Vagina (tissue), 2 donors: ENCODE results near the gene TPP2. TPM values are rescaled to one million over a fixed set of nuclear protein-coding genes. Genes with fewer than 3 reads are reported as not detected.

Source experiments
- DNase-seq, 2 donors: peaks; one replicate each; pipeline ENCODE4 v3.0.0-alpha.2; 2017; ENCODE audit errors: extremely low spot score in 2 of 2
- H3K27ac ChIP-seq: fragments of 200-600 bp; sonication (generic); one replicate; pipeline ENCODE4 v1.5.1; 2019
- H3K27me3 ChIP-seq: fragments of 200-600 bp; sonication (generic); one replicate; pipeline ENCODE4 v1.5.1; 2019
- H3K36me3 ChIP-seq, 2 donors: fragments of 200-600 bp; sonication (generic); one replicate each; pipeline ENCODE4 v1.5.1; 2017 to 2019
- H3K4me1 ChIP-seq: fragments of 200-600 bp; sonication (generic); one replicate; pipeline ENCODE4 v1.5.1; 2019
- H3K4me3 ChIP-seq, 2 donors: fragments of 200-600 bp; sonication (generic); 1 replicate in 1 of 2; 2 replicates in 1 of 2; pipeline ENCODE4 v1.5.1; 2016 to 2019
- H3K9me3 ChIP-seq: fragments of 200-600 bp; sonication (generic); one replicate; pipeline ENCODE4 v1.5.1; 2019
- POLR2A ChIP-seq, 2 donors: fragments of 450-650 bp; IDR thresholded peaks; one replicate each; pipeline ENCODE4 v1.6.1; 2017; ENCODE audit warnings: antibody characterized with exemption in 2 of 2, mild to moderate bottlenecking in 2 of 2, moderate library complexity in 2 of 2
- POLR2AphosphoS5 ChIP-seq, 2 donors: sonication (generic); formaldehyde crosslinking; IDR thresholded peaks; one replicate each; pipeline ENCODE4 v1.9.0; 2017; ENCODE audit warnings: antibody characterized with exemption in 2 of 2, mild to moderate bottlenecking in 2 of 2, low read depth in 1 of 2; ENCODE audit not compliant: insufficient read depth in 1 of 2
- intact Hi-C: fragments of 100-400 bp; cut with DNase I; formaldehyde crosslinking; loops from one replicate; pipeline ENCODE4 v1.15.1; 2023
- total RNA-seq: library from RNA; depleted of rRNA; stranded (reverse); fragments of >200 nt; gene quantifications from one replicate; pipeline ENCODE4 v1.2.3, GENCODE V29; 2016
- TF ChIP-seq, protein P1 (sequence below), 3 experiments: fragments of 450-650 bp in 2 of 3; fragments of 200-600 bp in 1 of 3; sonication (generic) in 1 of 3; IDR thresholded peaks; one replicate each; pipeline ENCODE4 v1.5.1; 2017 to 2019; ENCODE audit warnings: antibody characterized with exemption in 3 of 3, mild to moderate bottlenecking in 2 of 3, moderate library complexity in 2 of 3

The TPP2 gene
- 40.0 TPM for total RNA-seq

DNA sequence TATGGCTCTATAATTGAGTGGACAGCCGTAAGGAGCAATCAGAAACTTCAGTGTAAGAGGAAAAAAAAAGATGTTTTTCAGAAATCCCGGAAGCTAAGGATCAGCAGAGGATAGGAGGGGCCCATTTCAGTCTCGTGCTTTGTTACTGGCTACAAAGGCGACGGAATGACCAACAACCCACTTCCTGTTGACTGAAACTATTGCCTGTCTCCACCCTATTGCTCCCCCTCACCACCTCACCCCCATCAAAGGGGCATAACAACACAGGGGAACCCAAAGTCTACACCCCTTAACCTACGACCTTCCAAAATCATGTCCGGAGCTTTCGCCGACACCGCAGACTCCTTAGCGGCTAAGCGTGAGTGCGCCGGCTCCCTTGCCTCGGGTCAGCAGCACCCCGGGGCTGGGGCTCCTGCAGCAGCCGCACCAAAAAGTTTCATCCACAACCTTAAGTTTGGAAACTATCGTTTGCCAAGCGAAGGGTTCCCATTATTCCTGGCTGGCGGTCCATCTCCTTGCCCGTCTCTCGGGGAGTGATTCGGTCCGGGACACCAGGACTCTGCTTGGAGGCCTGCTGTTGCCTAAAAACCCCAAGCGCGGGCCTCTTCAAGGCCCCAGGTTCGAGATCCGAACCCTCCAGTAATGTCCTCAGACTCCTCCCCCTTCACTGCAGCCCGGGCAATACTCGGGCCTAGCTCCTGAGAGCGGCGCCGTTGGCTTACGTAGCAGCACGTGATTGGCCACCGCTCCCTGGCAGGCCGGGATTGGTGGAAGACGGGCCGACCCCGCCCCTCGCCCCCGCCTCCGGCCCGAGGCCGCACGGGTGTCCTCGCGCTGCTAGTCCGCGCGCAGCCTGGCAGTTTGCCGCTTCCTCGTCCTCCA, at the start of gene TPP2:
Gene TPP2, plus strand, starts transcription at position 840 of the 882 bp plus-strand sequence. CDS start 53 bp downstream, outside the sequence.
- TF ChIP-seq POLR2AphosphoS5 (IDR thresholded peaks at IDR 0.05; ENCODE audit: insufficient read depth in 1 of 2, low read depth in 1 of 2) (peak; percentile 82 to 97), POLR2A (IDR thresholded peaks at IDR 0.05) (peak in 1 of 2 donors; percentile 63)
- TF ChIP-seq, protein P1, sequence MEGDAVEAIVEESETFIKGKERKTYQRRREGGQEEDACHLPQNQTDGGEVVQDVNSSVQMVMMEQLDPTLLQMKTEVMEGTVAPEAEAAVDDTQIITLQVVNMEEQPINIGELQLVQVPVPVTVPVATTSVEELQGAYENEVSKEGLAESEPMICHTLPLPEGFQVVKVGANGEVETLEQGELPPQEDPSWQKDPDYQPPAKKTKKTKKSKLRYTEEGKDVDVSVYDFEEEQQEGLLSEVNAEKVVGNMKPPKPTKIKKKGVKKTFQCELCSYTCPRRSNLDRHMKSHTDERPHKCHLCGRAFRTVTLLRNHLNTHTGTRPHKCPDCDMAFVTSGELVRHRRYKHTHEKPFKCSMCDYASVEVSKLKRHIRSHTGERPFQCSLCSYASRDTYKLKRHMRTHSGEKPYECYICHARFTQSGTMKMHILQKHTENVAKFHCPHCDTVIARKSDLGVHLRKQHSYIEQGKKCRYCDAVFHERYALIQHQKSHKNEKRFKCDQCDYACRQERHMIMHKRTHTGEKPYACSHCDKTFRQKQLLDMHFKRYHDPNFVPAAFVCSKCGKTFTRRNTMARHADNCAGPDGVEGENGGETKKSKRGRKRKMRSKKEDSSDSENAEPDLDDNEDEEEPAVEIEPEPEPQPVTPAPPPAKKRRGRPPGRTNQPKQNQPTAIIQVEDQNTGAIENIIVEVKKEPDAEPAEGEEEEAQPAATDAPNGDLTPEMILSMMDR (IDR thresholded peaks at IDR 0.05): no peak
- H3K4me1 ChIP-seq: peaks cover 51% of the 10 kb centered on the region

DNA sequence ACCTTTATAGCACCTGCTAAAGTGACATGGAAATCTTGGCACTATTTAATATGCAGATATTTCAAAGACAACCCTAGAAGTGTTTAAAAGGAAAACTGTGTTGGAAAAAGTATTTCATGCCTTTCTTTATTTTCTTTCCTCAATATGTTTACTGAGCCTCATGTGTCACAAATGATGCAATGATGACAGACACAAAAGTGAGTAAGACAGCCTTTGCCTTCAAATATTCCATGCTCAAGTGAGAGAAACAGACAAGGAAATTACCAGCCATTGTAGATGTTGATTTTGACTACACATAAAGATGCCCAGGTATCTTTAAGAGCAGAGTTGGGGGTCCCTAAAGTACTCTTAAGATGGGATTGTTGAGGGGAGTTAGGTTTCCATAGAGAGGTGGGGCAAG, 48.0 kb upstream of the TPP2 start:
- H3K4me1 ChIP-seq: no peaks in the 10 kb centered on the region
- no peak overlapping the region for H3K4me3 ChIP-seq
- intact Hi-C loops: no loop called here
- DNase-seq: no peak
- no peaks in the 10 kb centered on the region for H3K9me3 ChIP-seq
- TF ChIP-seq, protein P1 (IDR thresholded peaks at IDR 0.05): no peak
- TF ChIP-seq POLR2AphosphoS5 (IDR thresholded peaks at IDR 0.05; ENCODE audit: insufficient read depth in 1 of 2, low read depth in 1 of 2): no peak
- no peak for TF ChIP-seq POLR2A (IDR thresholded peaks at IDR 0.05)
- H3K36me3 ChIP-seq: no peaks in the 10 kb centered on the region
- no peak overlapping the region for H3K27ac ChIP-seq
- H3K27me3 ChIP-seq: no peaks in the 10 kb centered on the region

More for the DNA sequence above, at the start of gene TPP2:
- Histone ChIP-seq H3K9me3 (no peaks in the 10 kb centered on the region), H3K27me3 (no peaks in the 10 kb centered on the region), H3K27ac (peak within 1 kb of the TSS; percentile 96), H3K36me3 (no peaks in the 10 kb centered on the region), H3K4me3 (peak within 1 kb of the TSS; percentile 95 to 96)
- intact Hi-C loops: loop anchor here (2.0 kb wide), 1 partner anchor 248 kb away; no protein-coding TSS in a partner anchor
- DNase-seq: peak; percentile 98 to 99

DNA sequence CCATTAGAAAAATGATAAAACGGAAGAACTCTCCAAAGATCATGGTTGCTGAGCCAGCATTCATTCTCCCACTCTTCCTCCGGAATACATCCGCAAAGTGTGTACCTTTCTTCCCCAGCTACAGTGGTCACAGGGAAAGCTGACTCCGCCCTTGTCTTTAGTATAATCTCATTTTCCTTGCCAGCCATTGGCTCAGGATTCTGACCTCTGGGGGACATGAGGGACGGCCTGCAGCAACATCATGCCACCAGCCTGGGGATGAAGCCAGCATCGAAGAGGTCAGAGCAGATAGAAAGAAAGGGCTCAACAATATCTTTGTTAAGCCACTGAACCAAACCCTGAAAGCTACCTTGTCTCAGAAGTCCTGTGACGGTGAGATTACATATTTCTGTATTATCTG, 46.3 kb upstream of the TPP2 start:
- TF ChIP-seq POLR2A (IDR thresholded peaks at IDR 0.05) (no peak), POLR2AphosphoS5 (IDR thresholded peaks at IDR 0.05; ENCODE audit: insufficient read depth in 1 of 2, low read depth in 1 of 2) (no peak)
- TF ChIP-seq, protein P1 (IDR thresholded peaks at IDR 0.05): no peak
- DNase-seq: no peak
- no peak overlapping the region for H3K27ac ChIP-seq
- no peaks in the 10 kb centered on the region for H3K4me1 ChIP-seq
- no peaks in the 10 kb centered on the region for H3K9me3 ChIP-seq
- intact Hi-C loops: no loop called here
- H3K4me3 ChIP-seq: no peak overlapping the region
- no peaks in the 10 kb centered on the region for H3K36me3 ChIP-seq
- no peaks in the 10 kb centered on the region for H3K27me3 ChIP-seq

DNA sequence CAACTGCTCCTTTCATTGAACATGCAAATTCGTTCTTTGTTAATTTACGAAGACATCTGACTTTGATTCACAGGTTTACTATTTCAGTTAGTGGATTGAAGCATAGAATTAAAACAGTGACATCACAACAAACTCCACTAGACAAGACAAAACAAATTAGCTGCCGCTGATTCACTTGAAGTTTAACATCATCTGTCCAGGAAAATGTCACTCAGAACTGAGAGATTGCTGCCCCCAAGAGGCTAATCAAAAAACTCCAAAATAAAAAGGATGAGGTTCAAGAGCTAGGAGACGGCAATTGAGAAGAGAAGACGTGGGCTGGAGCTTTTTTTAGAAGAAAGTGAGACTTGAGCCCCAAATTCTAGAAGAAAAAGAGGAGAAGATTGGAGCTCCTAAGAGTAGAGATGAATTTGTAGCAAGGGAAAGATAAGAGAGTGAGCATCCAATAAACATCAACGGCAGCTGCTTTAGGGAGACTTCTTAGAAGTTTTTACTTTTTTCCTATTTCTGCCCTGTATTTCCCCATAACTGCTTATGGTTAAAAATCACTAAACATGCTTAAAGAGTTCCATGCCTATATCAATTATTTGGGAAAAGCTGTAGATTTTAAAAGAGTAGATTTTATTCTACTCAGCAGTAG, 40.8 kb upstream of the TPP2 start:
- Histone ChIP-seq H3K4me3 (no peak overlapping the region), H3K9me3 (no peaks in the 10 kb centered on the region), H3K27me3 (no peaks in the 10 kb centered on the region), H3K4me1 (no peaks in the 10 kb centered on the region), H3K36me3 (no peaks in the 10 kb centered on the region), H3K27ac (no peak overlapping the region)
- no peak for TF ChIP-seq POLR2A (IDR thresholded peaks at IDR 0.05)
- TF ChIP-seq, protein P1 (IDR thresholded peaks at IDR 0.05): peak in 1 of 3 experiments; percentile 3
- TF ChIP-seq POLR2AphosphoS5 (IDR thresholded peaks at IDR 0.05; ENCODE audit: insufficient read depth in 1 of 2, low read depth in 1 of 2): no peak
- no peak for DNase-seq
- intact Hi-C loops: no loop called here
